ENCODE data around the gene CCDC149.

The CCDC149 gene

DNA sequence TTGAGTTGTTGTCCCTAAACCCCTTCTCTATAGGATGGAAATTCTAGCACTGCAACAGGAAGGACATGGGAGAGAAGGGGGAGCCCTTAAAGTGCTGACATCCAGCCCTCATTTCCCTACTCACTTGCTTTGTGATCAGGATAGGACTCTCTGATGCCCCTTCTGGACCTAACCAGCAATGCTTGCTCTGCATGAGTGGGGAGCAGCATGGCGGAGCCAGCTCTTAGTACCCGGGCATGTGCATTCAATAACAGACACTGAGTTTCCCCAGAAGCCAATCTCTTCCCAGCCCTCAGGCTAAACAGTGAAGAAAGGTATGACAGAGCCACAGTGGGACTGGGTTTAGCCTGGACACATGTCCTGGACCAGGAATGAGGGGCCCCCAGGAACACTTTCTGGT lies 103.5 kb downstream of the CCDC149 start:
- no peak overlapping the region for H3K27ac ChIP-seq (ENCODE audit: low read length)
- H3K27me3 ChIP-seq (ENCODE audit: insufficient read depth, low read length) = no peaks in the 10 kb centered on the region
- no peak overlapping the region for H3K4me3 ChIP-seq (ENCODE audit: low read length)
- no peaks in the 10 kb centered on the region for H3K36me3 ChIP-seq (ENCODE audit: insufficient read depth, low read depth, low read length)
- no peak overlapping the region for H3K9ac ChIP-seq (ENCODE audit: low read depth, low read length)
- H3K4me1 ChIP-seq (ENCODE audit: insufficient read depth, low read length) = peaks cover 15% of the 10 kb centered on the region; the same call in 1 of the 2 replicates
- no peaks in the 10 kb centered on the region for H3K9me3 ChIP-seq (ENCODE audit: insufficient read depth, low read depth, low read length)

DNA sequence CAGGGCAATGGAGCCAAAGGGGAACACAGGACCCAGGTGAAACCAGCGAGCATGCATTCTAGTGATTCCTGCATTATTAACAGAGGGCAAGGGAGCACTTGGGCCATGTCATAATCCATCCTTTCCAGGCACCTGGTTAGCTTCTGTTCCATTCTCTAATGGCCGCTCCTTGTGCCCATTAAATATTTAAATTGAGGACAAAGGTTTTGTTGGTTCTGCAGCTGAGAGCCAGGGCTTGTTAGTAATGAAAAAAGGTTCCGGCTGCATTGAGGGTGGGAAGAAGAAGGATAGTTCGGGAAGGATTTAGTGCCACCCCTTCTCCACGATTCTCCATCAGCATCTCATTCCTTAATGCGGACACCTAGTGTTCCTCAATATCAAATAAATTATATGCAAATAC lies 103.9 kb downstream of the CCDC149 start:
- Histone ChIP-seq H3K4me1 (ENCODE audit: insufficient read depth, low read length) (peaks cover 15% of the 10 kb centered on the region; the same call in 1 of the 2 replicates), H3K4me3 (ENCODE audit: low read length) (no peak overlapping the region), H3K27ac (ENCODE audit: low read length) (no peak overlapping the region), H3K9ac (ENCODE audit: low read depth, low read length) (no peak overlapping the region), H3K27me3 (ENCODE audit: insufficient read depth, low read length) (no peaks in the 10 kb centered on the region), H3K36me3 (ENCODE audit: insufficient read depth, low read depth, low read length) (no peaks in the 10 kb centered on the region), H3K9me3 (ENCODE audit: insufficient read depth, low read depth, low read length) (no peaks in the 10 kb centered on the region)

DNA sequence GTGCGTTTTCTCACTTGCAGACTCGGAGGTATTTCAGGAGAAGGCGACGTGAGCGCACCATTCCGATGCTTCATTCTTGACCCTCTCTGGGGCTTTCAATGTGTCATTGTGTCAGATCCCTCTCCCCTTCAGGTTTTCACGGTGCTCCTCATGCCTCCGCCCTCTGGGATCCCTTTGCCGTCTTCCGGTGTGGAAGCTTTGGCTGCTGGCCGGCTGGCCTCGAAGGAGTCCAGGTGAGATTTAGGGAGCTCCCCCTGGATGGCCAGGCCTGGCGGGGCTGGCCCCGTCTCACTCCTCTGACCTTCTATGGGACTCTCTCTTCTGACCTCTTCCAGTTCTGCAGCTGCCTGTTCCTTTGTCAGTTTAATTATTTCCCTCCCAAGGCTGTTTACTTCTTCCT lies 104.6 kb downstream of the CCDC149 start:
- Histone ChIP-seq H3K9ac (ENCODE audit: low read depth, low read length) (no peak overlapping the region), H3K9me3 (ENCODE audit: insufficient read depth, low read depth, low read length) (no peaks in the 10 kb centered on the region), H3K4me3 (ENCODE audit: low read length) (no peak overlapping the region), H3K27me3 (ENCODE audit: insufficient read depth, low read length) (no peaks in the 10 kb centered on the region), H3K4me1 (ENCODE audit: insufficient read depth, low read length) (peaks cover 15% of the 10 kb centered on the region; the same call in 1 of the 2 replicates), H3K27ac (ENCODE audit: low read length) (no peak overlapping the region), H3K36me3 (ENCODE audit: insufficient read depth, low read depth, low read length) (no peaks in the 10 kb centered on the region)

DNA sequence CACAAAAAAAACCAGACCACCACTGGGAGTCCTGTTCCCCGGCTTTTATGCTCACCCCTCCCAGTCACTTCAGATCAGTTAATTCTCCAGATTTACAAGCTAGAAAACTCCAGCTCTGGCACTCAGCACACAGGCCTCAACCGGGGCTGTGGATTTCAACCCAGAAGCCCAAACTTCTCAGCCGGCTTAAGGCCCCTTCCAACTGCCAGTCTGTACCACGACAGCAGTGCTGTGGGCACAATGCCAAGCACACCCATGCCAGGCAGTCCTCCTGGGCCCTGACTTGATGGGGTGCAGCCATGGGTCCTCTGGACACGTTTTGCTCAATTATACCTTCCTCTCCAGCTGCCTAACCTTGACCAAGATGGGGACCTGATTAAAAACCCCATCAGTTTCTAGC lies 105.2 kb downstream of the CCDC149 start:
- Histone ChIP-seq H3K4me1 (ENCODE audit: insufficient read depth, low read length) (peaks cover 15% of the 10 kb centered on the region; the same call in 1 of the 2 replicates), H3K9ac (ENCODE audit: low read depth, low read length) (no peak overlapping the region), H3K9me3 (ENCODE audit: insufficient read depth, low read depth, low read length) (no peaks in the 10 kb centered on the region), H3K36me3 (ENCODE audit: insufficient read depth, low read depth, low read length) (no peaks in the 10 kb centered on the region), H3K27ac (ENCODE audit: low read length) (no peak overlapping the region), H3K27me3 (ENCODE audit: insufficient read depth, low read length) (peaks cover 3% of the 10 kb centered on the region; the same call in 1 of the 2 replicates), H3K4me3 (ENCODE audit: low read length) (no peak overlapping the region)

DNA sequence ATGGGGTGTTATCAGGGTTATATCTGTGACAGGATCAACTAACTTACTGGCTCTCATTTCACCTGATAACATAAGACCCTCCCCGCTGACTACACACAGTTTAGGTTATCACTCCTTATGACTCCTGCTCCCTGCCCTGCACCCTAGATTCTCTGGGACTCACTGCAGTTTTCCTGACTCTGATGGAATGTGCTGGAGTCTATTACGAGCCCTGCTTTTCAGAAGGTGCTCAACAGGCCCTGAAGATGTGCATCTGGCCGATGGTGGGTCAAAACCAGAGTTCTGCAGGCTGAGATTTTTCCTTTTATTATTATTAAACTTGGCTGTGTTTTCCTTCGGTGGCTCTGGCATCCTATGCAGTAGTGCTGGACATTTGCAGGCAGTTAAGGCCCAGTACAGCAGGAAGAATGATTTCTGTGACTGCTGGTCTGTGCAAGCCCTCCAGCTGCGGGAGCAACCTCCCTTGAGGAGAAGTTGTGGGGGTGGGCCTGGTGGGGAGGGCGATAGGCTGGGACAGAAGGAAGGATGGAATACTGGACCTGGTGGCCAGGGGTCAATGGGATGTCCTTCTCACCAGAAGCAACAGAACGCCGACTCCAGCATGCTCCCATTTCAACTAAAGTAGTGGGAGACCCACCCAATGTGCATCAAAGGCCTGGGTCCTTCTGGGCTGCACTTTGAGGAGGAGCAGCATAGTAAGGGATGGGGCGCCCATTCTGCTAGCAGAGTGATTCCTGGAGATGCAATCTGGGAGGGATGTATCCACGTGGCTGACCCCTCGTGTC lies 106.4 kb downstream of the CCDC149 start:
- peaks cover 15% of the 10 kb centered on the region; the same call in 1 of the 2 replicates for H3K4me1 ChIP-seq (ENCODE audit: insufficient read depth, low read length)
- H3K9me3 ChIP-seq (ENCODE audit: insufficient read depth, low read depth, low read length) = no peaks in the 10 kb centered on the region
- H3K9ac ChIP-seq (ENCODE audit: low read depth, low read length) = no peak overlapping the region
- H3K36me3 ChIP-seq (ENCODE audit: insufficient read depth, low read depth, low read length) = no peaks in the 10 kb centered on the region
- no peak overlapping the region for H3K27ac ChIP-seq (ENCODE audit: low read length)
- H3K4me3 ChIP-seq (ENCODE audit: low read length) = no peak overlapping the region
- H3K27me3 ChIP-seq (ENCODE audit: insufficient read depth, low read length) = peaks cover 15% of the 10 kb centered on the region

DNA sequence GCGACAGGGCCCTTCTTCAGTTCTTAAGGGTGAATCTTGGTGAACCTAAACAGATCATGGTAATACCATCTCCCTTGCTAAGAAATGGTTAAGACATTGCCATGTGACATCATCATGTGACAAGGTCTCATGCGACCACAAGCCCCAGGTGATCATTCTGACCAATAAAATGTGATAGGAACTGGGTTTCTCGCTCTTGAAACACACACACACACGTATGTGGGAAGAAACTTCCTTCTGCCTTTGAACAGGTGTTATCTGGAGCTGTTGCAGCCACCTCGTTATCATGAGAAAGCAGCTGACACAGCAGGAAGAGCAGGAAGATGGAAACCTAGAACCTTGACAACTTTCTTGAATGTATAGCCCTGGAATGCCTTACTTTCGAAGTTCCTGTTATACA lies 107.3 kb downstream of the CCDC149 start:
- H3K4me1 ChIP-seq (ENCODE audit: insufficient read depth, low read length) = peaks cover 23% of the 10 kb centered on the region; the same call in 1 of the 2 replicates
- no peak overlapping the region for H3K9ac ChIP-seq (ENCODE audit: low read depth, low read length)
- no peak overlapping the region for H3K27ac ChIP-seq (ENCODE audit: low read length)
- no peak overlapping the region for H3K4me3 ChIP-seq (ENCODE audit: low read length)
- peaks cover 24% of the 10 kb centered on the region for H3K27me3 ChIP-seq (ENCODE audit: insufficient read depth, low read length)
- H3K9me3 ChIP-seq (ENCODE audit: insufficient read depth, low read depth, low read length) = no peaks in the 10 kb centered on the region
- H3K36me3 ChIP-seq (ENCODE audit: insufficient read depth, low read depth, low read length) = no peaks in the 10 kb centered on the region

DNA sequence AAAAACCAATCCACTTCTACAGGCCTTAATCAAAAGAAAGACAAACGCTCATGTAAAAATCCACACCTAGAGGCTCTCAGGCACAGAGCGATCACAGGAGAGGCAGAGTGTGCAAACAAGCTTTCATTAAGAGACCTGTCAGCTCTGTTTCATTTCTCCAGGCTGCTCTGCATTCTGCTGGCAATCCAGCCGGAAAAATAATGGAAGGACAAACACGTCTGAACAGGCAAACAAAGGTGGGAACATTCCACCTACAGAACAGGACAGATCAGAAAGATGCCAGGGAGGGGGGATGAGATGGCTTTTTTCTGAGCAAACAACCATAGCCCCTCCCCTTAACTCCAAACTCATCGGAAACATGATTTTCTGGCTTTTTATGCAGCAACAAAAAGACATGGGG lies 107.8 kb downstream of the CCDC149 start:
- peaks cover 23% of the 10 kb centered on the region; the same call in 1 of the 2 replicates for H3K4me1 ChIP-seq (ENCODE audit: insufficient read depth, low read length)
- no peak overlapping the region for H3K9ac ChIP-seq (ENCODE audit: low read depth, low read length)
- H3K27me3 ChIP-seq (ENCODE audit: insufficient read depth, low read length) = peaks cover 29% of the 10 kb centered on the region
- H3K27ac ChIP-seq (ENCODE audit: low read length) = no peak overlapping the region
- H3K4me3 ChIP-seq (ENCODE audit: low read length) = no peak overlapping the region
- H3K36me3 ChIP-seq (ENCODE audit: insufficient read depth, low read depth, low read length) = no peaks in the 10 kb centered on the region
- no peaks in the 10 kb centered on the region for H3K9me3 ChIP-seq (ENCODE audit: insufficient read depth, low read depth, low read length)

DNA sequence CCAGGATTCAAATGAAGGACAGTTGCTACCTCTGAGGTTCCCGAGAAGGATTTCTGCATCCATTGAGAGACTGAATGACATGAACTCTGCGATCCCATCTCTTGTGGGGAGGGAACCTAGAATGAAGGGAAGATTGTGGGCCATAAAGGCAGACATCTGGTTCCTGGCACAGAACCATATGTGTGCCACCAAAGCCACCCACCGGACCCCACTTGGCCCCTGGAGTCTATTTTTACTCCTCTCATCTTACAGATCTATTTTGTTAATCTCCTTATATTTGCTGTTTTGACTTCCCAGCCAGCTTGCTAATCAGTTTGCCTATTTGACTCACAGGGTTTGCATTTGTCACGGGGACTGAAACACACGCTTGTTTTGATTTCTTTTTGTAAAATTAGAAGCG lies 110.2 kb downstream of the CCDC149 start:
- H3K4me1 ChIP-seq (ENCODE audit: insufficient read depth, low read length) = peaks cover 17% of the 10 kb centered on the region; the same call in 1 of the 2 replicates
- peaks cover 53% of the 10 kb centered on the region for H3K27me3 ChIP-seq (ENCODE audit: insufficient read depth, low read length)
- no peaks in the 10 kb centered on the region for H3K36me3 ChIP-seq (ENCODE audit: insufficient read depth, low read depth, low read length)
- H3K9me3 ChIP-seq (ENCODE audit: insufficient read depth, low read depth, low read length) = no peaks in the 10 kb centered on the region
- H3K4me3 ChIP-seq (ENCODE audit: low read length) = no peak overlapping the region
- no peak overlapping the region for H3K27ac ChIP-seq (ENCODE audit: low read length)
- no peak overlapping the region for H3K9ac ChIP-seq (ENCODE audit: low read depth, low read length)

DNA sequence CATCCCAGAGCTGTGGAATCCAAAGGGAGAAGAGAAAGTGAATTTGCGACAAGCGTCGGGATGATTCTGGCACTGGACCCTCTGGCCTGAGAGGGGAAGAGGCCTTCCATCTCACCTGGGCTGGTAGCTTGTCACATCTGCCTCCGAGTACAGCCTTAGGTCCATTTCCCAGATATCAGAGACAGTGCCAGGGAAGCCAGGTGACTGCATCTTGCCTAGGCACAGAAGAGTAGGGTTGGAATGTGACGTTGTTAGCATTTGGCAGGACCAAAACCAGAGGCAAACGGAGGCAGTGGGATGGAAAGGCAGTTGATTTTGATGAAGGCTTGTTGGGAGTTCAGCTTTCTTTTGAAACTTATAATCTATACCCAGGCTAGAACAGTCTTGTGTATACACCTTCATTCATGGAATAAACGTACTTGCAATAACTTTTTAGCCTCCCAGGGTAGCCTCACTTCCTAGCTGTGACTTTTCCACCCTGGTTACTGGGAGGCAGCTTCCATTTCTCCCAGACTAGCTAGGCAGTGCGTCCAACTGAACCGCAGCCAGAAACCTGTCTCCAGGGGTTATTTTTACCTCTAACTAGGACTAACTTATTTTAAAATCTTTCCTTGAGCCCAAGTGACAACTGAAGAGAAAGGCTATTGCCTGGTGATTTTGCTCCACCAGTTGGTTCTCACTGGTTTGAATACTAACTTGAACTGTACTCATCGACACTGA lies 111.5 kb downstream of the CCDC149 start:
- peaks cover 66% of the 10 kb centered on the region for H3K27me3 ChIP-seq (ENCODE audit: insufficient read depth, low read length)

DNA sequence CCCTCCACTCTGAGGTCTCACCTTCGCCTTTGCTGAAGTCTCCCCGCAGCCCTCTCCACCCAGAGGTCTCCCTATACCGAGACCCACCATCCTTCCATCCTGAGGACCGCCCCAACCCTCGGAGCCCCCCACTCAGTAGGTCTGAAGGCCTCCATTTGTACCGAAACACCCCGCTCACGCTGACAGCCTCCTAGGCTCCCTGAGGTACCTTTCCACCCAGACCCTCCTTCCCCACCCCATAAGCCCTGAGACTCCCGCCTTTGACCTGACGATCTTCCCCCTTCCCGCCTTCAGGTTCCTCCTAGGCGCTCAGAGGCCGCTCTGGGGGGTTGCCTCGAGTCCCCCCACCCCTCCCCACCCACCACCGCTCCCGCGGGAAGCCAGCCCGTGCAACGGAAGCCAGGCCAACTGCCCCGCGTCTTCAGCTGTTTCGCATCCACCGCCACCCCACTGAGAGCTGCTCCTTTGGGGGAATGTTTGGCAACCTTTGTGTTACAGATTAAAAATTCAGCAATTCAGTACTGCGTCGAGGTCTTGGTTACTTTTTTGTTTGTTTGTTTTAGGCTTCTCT lies 112.4 kb downstream of the CCDC149 start:
- Histone ChIP-seq H3K9ac (ENCODE audit: low read depth, low read length) (peak overlapping the region; percentile 45; the same call in 1 of the 2 replicates), H3K4me1 (ENCODE audit: insufficient read depth, low read length) (peaks cover 15% of the 10 kb centered on the region; the same call in 1 of the 2 replicates), H3K4me3 (ENCODE audit: low read length) (peak overlapping the region; percentile 51), H3K27ac (ENCODE audit: low read length) (no peak overlapping the region), H3K27me3 (ENCODE audit: insufficient read depth, low read length) (peaks cover 75% of the 10 kb centered on the region), H3K36me3 (ENCODE audit: insufficient read depth, low read depth, low read length) (no peaks in the 10 kb centered on the region), H3K9me3 (ENCODE audit: insufficient read depth, low read depth, low read length) (no peaks in the 10 kb centered on the region)

More for the DNA sequence above, 111.5 kb downstream of the CCDC149 start:
- Histone ChIP-seq H3K9ac (ENCODE audit: low read depth, low read length) (no peak overlapping the region), H3K36me3 (ENCODE audit: insufficient read depth, low read depth, low read length) (no peaks in the 10 kb centered on the region), H3K4me1 (ENCODE audit: insufficient read depth, low read length) (peaks cover 17% of the 10 kb centered on the region; the same call in 1 of the 2 replicates), H3K27ac (ENCODE audit: low read length) (no peak overlapping the region), H3K4me3 (ENCODE audit: low read length) (peak overlapping the region; percentile 51; the same call in 1 of the 2 replicates), H3K9me3 (ENCODE audit: insufficient read depth, low read depth, low read length) (no peaks in the 10 kb centered on the region)

DNA sequence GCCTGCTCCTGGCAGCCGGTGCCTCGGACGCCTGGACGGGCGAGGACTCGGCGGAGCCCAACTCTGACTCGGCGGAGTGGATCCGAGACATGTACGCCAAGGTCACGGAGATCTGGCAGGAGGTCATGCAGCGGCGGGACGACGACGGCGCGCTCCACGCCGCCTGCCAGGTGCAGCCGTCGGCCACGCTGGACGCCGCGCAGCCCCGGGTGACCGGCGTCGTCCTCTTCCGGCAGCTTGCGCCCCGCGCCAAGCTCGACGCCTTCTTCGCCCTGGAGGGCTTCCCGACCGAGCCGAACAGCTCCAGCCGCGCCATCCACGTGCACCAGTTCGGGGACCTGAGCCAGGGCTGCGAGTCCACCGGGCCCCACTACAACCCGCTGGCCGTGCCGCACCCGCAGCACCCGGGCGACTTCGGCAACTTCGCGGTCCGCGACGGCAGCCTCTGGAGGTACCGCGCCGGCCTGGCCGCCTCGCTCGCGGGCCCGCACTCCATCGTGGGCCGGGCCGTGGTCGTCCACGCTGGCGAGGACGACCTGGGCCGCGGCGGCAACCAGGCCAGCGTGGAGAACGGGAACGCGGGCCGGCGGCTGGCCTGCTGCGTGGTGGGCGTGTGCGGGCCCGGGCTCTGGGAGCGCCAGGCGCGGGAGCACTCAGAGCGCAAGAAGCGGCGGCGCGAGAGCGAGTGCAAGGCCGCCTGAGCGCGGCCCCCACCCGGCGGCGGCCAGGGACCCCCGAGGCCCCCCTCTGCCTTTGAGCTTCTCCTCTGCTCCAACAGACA lies 113.1 kb downstream of the CCDC149 start:
- Histone ChIP-seq H3K36me3 (ENCODE audit: insufficient read depth, low read depth, low read length) (no peaks in the 10 kb centered on the region), H3K4me1 (ENCODE audit: insufficient read depth, low read length) (peaks cover 16% of the 10 kb centered on the region; the same call in 1 of the 2 replicates), H3K27me3 (ENCODE audit: insufficient read depth, low read length) (peaks cover 81% of the 10 kb centered on the region), H3K27ac (ENCODE audit: low read length) (no peak overlapping the region), H3K9ac (ENCODE audit: low read depth, low read length) (peak overlapping the region; percentile 45; the same call in 1 of the 2 replicates), H3K9me3 (ENCODE audit: insufficient read depth, low read depth, low read length) (no peaks in the 10 kb centered on the region), H3K4me3 (ENCODE audit: low read length) (peak overlapping the region; percentile 51)
